GM12892 (cell line): ENCODE results near the gene NUDT19.

Source experiments
- POLR2A ChIP-seq: IDR thresholded peaks from 2 replicates; pipeline ENCODE4 v1.6.1; 2011; ENCODE audit warnings: low read depth, low read length, control low read depth
- POLR2AphosphoS5 ChIP-seq: IDR thresholded peaks from 2 replicates; pipeline ENCODE4 v1.6.1; 2011; ENCODE audit warnings: low read depth, low read length, control low read depth
- TAF1 ChIP-seq: IDR thresholded peaks from 2 replicates; pipeline ENCODE4 v1.6.1; 2011; ENCODE audit warnings: low read depth, mild to moderate bottlenecking, control low read depth, low read length, borderline replicate concordance

DNA sequence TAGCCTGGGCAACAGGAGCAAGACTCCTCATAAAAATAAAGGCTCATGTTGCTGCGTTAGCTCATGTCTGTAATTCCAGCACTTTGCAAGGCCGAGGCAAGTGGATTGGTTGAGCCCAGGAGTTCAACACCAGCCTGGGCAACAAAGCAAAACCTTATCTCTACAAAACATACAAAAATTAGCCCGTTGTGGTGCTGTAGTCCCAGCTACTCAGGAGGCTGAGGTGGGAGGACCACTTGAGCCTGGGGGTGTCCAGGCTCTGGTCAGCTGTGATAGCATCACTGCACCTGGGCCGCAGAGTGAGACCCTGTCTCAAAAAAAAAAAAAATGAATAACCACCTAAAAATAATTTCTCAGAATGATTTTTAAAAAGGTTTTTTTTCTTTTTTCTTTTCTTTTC lies 3.9 kb upstream of the NUDT19 start:
- TF ChIP-seq POLR2AphosphoS5: no peak
- no peak for TF ChIP-seq TAF1
- no peak for TF ChIP-seq POLR2A
